Esophagus muscularis mucosa (tissue), 4 donors: ENCODE data around the gene C17orf114.

ENCODE experiments used
- DNase-seq: peaks from one replicate; pipeline ENCODE4 v3.0.0-alpha.2; 2017; ENCODE audit errors: extremely low spot score
- H3K27ac ChIP-seq, 4 donors: fragments of 200-600 bp; sonication (generic); replicated peaks in 1 of 4; 1 replicate in 3 of 4; 2 replicates in 1 of 4; pipeline ENCODE4 v1.5.1; 2016 to 2019; ENCODE audit warnings: mild to moderate bottlenecking in 1 of 4
- H3K27me3 ChIP-seq, 4 donors: fragments of 200-600 bp; sonication (generic); one replicate each; pipeline versions ENCODE4 v1.5.1 to v1.6.0; 2016 to 2019
- H3K36me3 ChIP-seq, 4 donors: fragments of 200-600 bp; sonication (generic); one replicate each; pipeline ENCODE4 v1.5.1; 2016 to 2019
- H3K4me1 ChIP-seq, 4 donors: fragments of 200-600 bp; sonication (generic); one replicate each; pipeline ENCODE4 v1.5.1; 2016 to 2019
- H3K4me3 ChIP-seq, 4 donors: fragments of 200-600 bp; sonication (generic); 1 replicate in 2 of 4; 2 replicates in 2 of 4; pipeline ENCODE4 v1.5.1; 2016 to 2019; ENCODE audit warnings: mild to moderate bottlenecking in 4 of 4, moderate library complexity in 1 of 4
- H3K9me3 ChIP-seq, 4 donors: fragments of 200-600 bp; sonication (generic); 1 replicate in 3 of 4; 2 replicates in 1 of 4; pipeline ENCODE4 v1.5.1; 2016 to 2019
- CTCF ChIP-seq, 3 experiments: fragments of 200-600 bp in 2 of 3; fragments of 450-650 bp in 1 of 3; sonication (generic) in 2 of 3; IDR thresholded peaks; one replicate each; pipeline ENCODE4 v1.5.1; 2017 to 2019; ENCODE audit warnings: antibody characterized with exemption in 3 of 3, mild to moderate bottlenecking in 2 of 3, moderate library complexity in 1 of 3
- EP300 ChIP-seq: sonication (generic); formaldehyde crosslinking; IDR thresholded peaks from one replicate; pipeline ENCODE4 v1.6.1; 2017; ENCODE audit warnings: antibody characterized with exemption
- POLR2A ChIP-seq: fragments of 450-650 bp; IDR thresholded peaks from one replicate; pipeline ENCODE4 v1.6.1; 2017; ENCODE audit warnings: antibody characterized with exemption, moderate library complexity, mild to moderate bottlenecking, low read depth
- POLR2AphosphoS5 ChIP-seq, 2 donors: sonication (generic); formaldehyde crosslinking; IDR thresholded peaks; one replicate each; pipeline ENCODE4 v1.6.1; 2017; ENCODE audit warnings: antibody characterized with exemption in 2 of 2
- WGBS: methylation state at CpG from one replicate; pipeline ENCODE4 v1.1.5; 2018; 5-methylcytosine and 5-hydroxymethylcytosine counted together
- intact Hi-C: fragments of 100-400 bp; cut with DNase I; formaldehyde crosslinking; loops from one replicate; pipeline ENCODE4 v1.15.1; 2023

C17orf114 gene

DNA sequence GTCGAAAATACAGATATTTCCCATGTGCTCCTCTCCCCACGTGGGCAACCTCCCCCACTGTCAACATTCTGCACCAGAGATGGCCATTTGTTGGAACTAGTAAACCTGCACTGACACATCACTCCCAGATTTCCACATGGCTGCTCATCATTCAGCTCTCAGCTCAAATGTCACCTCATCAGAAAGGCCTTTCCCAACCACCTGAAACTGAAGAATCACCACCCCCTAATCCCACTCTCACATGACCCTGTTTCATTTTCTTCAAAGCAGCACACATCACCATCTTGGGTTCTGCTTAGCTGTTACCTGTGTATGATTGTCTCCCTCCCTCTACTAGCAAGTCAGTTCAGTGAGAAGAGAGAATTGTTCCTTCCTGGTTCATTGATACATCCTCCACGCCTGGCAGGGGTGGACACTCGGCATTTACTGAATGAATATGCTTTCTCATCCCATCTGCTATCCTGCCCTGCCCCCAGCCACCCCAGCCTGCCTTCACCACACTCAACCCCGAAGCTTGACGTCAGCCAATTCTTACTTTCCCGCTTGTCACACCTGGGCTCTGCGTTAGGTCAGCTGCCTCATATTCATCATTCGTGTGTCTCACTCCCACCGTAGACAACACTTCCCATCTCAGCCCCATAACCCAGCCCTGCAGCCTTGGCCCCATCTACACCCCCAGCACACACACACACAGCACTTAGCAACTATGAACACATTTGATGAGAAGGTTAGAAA, 1.5 kb downstream of the C17orf114 start:
- no peak for DNase-seq

GRCh38 chr17:4796552-4796920, 5.6 kb downstream of the C17orf114 start:
- peak overlapping the region; percentile 77 to 88 (median 83) for H3K27ac ChIP-seq
- intact Hi-C loops = no loop called here
- TF ChIP-seq CTCF (IDR thresholded peaks at IDR 0.05) = no peak
- TF ChIP-seq EP300 = no peak
- no peak for TF ChIP-seq POLR2A
- TF ChIP-seq POLR2AphosphoS5 (IDR thresholded peaks at IDR 0.05) = no peak
- peaks cover 12 to 27% (median 25%) of the 10 kb centered on the region in 4 donors for H3K36me3 ChIP-seq
- H3K4me3 ChIP-seq = peak overlapping the region; percentile 75 to 94 (median 82)
- DNase-seq = no peak
- 0% methylated on average over 7 of the region's 7 CpGs for WGBS
- H3K4me1 ChIP-seq = peaks cover 11 to 18% (median 14%) of the 10 kb centered on the region in 4 donors
- H3K27me3 ChIP-seq = no peaks in the 10 kb centered on the region
- H3K9me3 ChIP-seq = no peaks in the 10 kb centered on the region

More for the DNA sequence above, 1.5 kb downstream of the C17orf114 start:
- Histone ChIP-seq H3K4me1 (peaks cover 9 to 16% (median 13%) of the 10 kb centered on the region in 4 donors), H3K27ac (no peak overlapping the region), H3K4me3 (no peak overlapping the region), H3K36me3 (peaks cover 12 to 27% (median 25%) of the 10 kb centered on the region in 4 donors), H3K9me3 (no peaks in the 10 kb centered on the region), H3K27me3 (no peaks in the 10 kb centered on the region)
- WGBS = 88% methylated on average over 10 of the region's 10 CpGs
- TF ChIP-seq CTCF (IDR thresholded peaks at IDR 0.05) (no peak), EP300 (no peak), POLR2A (no peak), POLR2AphosphoS5 (IDR thresholded peaks at IDR 0.05) (no peak)
- intact Hi-C loops = no loop called here

GRCh38 chr17:4795168-4795567, 7.0 kb downstream of the C17orf114 start:
- peak overlapping the region in 1 of 4 donors; percentile 94 for H3K4me3 ChIP-seq
- intact Hi-C loops = no loop called here
- H3K36me3 ChIP-seq = peaks cover 12 to 27% (median 25%) of the 10 kb centered on the region in 4 donors
- peaks cover 15 to 23% (median 19%) of the 10 kb centered on the region in 4 donors for H3K4me1 ChIP-seq
- H3K9me3 ChIP-seq = no peaks in the 10 kb centered on the region
- H3K27ac ChIP-seq = peak overlapping the region; percentile 77 to 88 (median 83)
- H3K27me3 ChIP-seq = no peaks in the 10 kb centered on the region
- DNase-seq = no peak
- 92% methylated on average over 1 of the region's 1 CpG for WGBS
- no peak for TF ChIP-seq POLR2A
- TF ChIP-seq POLR2AphosphoS5 (IDR thresholded peaks at IDR 0.05) = no peak
- no peak for TF ChIP-seq EP300
- TF ChIP-seq CTCF (IDR thresholded peaks at IDR 0.05) = no peak

DNA sequence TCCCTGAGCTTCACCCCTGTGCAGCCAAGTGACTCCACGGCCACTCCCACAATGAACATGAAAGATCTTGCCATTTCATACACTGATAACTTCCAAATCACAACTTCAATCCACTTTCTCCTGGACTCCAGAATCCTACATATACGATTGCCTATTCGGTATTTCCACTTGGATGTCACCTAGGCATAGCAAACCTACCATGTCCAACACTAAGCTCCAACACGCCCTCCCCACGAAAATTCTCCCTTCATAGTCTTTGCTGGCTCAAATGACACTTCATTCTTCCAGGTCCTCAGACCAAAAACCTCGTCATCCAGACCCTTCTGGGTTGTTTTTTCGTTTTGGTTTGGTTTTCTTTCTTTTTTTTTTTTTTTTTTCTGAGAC, 11.4 kb downstream of the C17orf114 start:
- no peak for DNase-seq
- Histone ChIP-seq H3K27ac (peak overlapping the region; percentile 94 to 98 (median 98)), H3K4me1 (peaks cover 30 to 44% (median 40%) of the 10 kb centered on the region in 4 donors), H3K4me3 (peak overlapping the region; percentile 71 to 84 (median 74)), H3K27me3 (peaks cover 0 to 3% (median under 1%) of the 10 kb centered on the region in 4 donors), H3K9me3 (no peaks in the 10 kb centered on the region), H3K36me3 (no peaks in the 10 kb centered on the region)
- no peak for TF ChIP-seq CTCF (IDR thresholded peaks at IDR 0.05)
- no peak for TF ChIP-seq POLR2A
- no peak for TF ChIP-seq POLR2AphosphoS5 (IDR thresholded peaks at IDR 0.05)
- no peak for TF ChIP-seq EP300
- intact Hi-C loops = no loop called here
- WGBS = 49% methylated on average over 7 of the region's 7 CpGs
